Measurements from ENCODE around the gene BUD13. TPM values are rescaled to one million over a fixed set of nuclear protein-coding genes. Genes with fewer than 3 reads are reported as not detected.

BUD13 gene
- total and polyA plus RNA-seq, 9 of the 15 experiments (the other 6 are each of a cell fraction or from before 2014, with no cell fraction given): 9.5 to 34.1 (median 27.1) TPM

DNA sequence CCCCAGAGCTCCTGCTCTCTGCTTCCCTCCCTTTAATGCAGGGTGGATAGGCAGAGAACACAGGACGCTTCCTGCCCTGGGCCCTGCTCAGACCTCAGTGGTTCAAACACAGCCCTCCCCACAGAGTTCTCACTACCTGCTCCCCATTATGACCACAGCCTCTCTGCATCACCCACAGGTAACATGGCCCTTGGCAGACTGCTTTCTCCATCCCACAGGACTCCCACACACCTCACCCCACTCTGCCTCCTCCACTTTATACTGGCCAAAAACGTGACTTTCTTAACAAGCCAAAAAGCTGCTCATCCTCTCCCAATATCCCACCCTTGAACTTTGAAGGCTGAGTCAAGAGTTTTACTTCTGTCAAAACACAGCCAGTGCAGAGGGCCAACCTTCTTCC, 33.8 kb downstream of the BUD13 start (continued):
- TF ChIP-seq ZNF644 (tag; IDR thresholded peaks at IDR 0.05; ENCODE audit: low read depth) (no peak), DPF2 (IDR thresholded peaks at IDR 0.05) (no peak), HDAC6 (IDR thresholded peaks at IDR 0.05; ENCODE audit: low read depth, low read length) (no peak), ZKSCAN8 (CRISPR knock-in tag; IDR thresholded peaks at IDR 0.05) (no peak)

DNA sequence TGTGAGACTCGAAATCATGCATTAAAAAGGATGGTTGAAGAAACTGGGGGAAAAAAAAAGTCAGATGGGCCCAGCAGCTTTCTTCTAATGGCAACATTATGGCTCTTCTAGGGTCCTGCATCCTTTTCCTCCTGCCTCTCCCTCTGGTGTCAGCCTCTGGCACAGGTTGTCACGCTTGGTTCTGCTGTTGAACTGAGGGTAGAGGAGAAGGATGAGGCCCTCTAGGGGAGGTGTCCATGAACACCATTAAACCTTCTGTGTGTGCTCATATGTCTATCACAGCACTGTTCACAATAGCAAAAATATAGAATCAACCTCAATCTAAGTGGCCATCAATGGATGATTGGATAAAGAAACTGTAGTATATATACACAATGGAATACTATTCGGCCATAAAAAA, 36.0 kb downstream of the BUD13 start:
- in situ Hi-C loops (cut with MboI) (loop anchor here (10.0 kb wide), 1 partner anchor 368 kb away; no protein-coding TSS in a partner anchor), intact Hi-C loops (cut with micrococcal nuclease) (loop anchor here (10.0 kb wide), 1 partner anchor 98 kb away; the partner anchor contains the start of gene APOA1)
- H3K27ac ChIP-seq (ENCODE audit: extremely low read depth, low read depth, low read length): no peak overlapping the region
- H3K9me3 ChIP-seq (replicated peaks; ENCODE audit: control insufficient read depth, insufficient read depth, low read depth, low read length): no peaks in the 10 kb centered on the region
- H3K27me3 ChIP-seq (ENCODE audit: control insufficient read depth in 2 of 2, insufficient read depth in 2 of 2, low read length in 2 of 2): peaks cover 2 to 8% of the 10 kb centered on the region in 2 experiments; a peak in 2 of 5 replicates
- FAIRE-seq: peak; percentile 91
- no peaks in the 10 kb centered on the region for H4K20me1 ChIP-seq (replicated peaks; ENCODE audit: control insufficient read depth, insufficient read depth, low read length)
- no peak overlapping the region for H2AFZ ChIP-seq (ENCODE audit: low read depth, low read length)
- DNase-seq (ENCODE audit: extremely low read depth in 1 of 4, low spot score in 3 of 4): peak; percentile 45 to 62 (median 52)
- WGBS (ENCODE audit: insufficient coverage, low coverage, missing lambda C conversion rate): 31% methylated on average over 3 of the region's 3 CpGs
- no peak overlapping the region for H3K9ac ChIP-seq (ENCODE audit: insufficient read depth in 1 of 2, low read depth in 2 of 2, low read length in 2 of 2)
- no peaks in the 10 kb centered on the region for H3K4me1 ChIP-seq (replicated peaks in 1 of 2; ENCODE audit: control insufficient read depth in 2 of 2, insufficient read depth in 2 of 2, low read length in 2 of 2)
- H3K4me2 ChIP-seq (ENCODE audit: insufficient read depth, low read length): no peak overlapping the region
- ChIA-PET POLR2A (no interaction called here), CTCF (ENCODE audit: low intra/inter-chr PET ratio) (no interaction called here)
- H3K36me3 ChIP-seq (ENCODE audit: control insufficient read depth, insufficient read depth, low read length): no peaks in the 10 kb centered on the region
- no TSS peak for BruUV-seq (replicated peaks)
- H3K4me3 ChIP-seq: no peak overlapping the region
- ATAC-seq: peak; percentile 86
- H3K9me1 ChIP-seq (ENCODE audit: control insufficient read depth, insufficient read depth, low read length): no peaks in the 10 kb centered on the region
- H3K79me2 ChIP-seq (ENCODE audit: control insufficient read depth, insufficient read depth, low read length): no peaks in the 10 kb centered on the region
- TF ChIP-seq, protein P1, sequence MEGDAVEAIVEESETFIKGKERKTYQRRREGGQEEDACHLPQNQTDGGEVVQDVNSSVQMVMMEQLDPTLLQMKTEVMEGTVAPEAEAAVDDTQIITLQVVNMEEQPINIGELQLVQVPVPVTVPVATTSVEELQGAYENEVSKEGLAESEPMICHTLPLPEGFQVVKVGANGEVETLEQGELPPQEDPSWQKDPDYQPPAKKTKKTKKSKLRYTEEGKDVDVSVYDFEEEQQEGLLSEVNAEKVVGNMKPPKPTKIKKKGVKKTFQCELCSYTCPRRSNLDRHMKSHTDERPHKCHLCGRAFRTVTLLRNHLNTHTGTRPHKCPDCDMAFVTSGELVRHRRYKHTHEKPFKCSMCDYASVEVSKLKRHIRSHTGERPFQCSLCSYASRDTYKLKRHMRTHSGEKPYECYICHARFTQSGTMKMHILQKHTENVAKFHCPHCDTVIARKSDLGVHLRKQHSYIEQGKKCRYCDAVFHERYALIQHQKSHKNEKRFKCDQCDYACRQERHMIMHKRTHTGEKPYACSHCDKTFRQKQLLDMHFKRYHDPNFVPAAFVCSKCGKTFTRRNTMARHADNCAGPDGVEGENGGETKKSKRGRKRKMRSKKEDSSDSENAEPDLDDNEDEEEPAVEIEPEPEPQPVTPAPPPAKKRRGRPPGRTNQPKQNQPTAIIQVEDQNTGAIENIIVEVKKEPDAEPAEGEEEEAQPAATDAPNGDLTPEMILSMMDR (IDR thresholded peaks at IDR 0.05 in 2 of 3, conservative IDR thresholded peaks at IDR 0.05 in 1 of 3; ENCODE audit: insufficient read depth in 2 of 3, low read depth in 1 of 3, low read length in 3 of 3): peak; percentile 64 to 94 (median 76)
- TF ChIP-seq, protein P2, sequence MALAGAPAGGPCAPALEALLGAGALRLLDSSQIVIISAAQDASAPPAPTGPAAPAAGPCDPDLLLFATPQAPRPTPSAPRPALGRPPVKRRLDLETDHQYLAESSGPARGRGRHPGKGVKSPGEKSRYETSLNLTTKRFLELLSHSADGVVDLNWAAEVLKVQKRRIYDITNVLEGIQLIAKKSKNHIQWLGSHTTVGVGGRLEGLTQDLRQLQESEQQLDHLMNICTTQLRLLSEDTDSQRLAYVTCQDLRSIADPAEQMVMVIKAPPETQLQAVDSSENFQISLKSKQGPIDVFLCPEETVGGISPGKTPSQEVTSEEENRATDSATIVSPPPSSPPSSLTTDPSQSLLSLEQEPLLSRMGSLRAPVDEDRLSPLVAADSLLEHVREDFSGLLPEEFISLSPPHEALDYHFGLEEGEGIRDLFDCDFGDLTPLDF (CRISPR knock-in tag; IDR thresholded peaks at IDR 0.05): no peak
- TF ChIP-seq CREM (IDR thresholded peaks at IDR 0.05; ENCODE audit: low read depth) (0 out of 2 replicates have a peak, but pooled peaks have one; percentile 10), TOE1 (IDR thresholded peaks at IDR 0.05; ENCODE audit: borderline replicate concordance) (no peak), TOE1 (CRISPR knock-in tag; IDR thresholded peaks at IDR 0.05; ENCODE audit: borderline replicate concordance, low read depth) (no peak), RAD21 (CRISPR knock-in tag; conservative IDR thresholded peaks at IDR 0.05 in 1 of 2, IDR thresholded peaks at IDR 0.05 in 1 of 2) (0 out of 4 replicates have a peak, but pooled peaks of 1 of the 2 experiments have one; percentile 21), CSDE1 (IDR thresholded peaks at IDR 0.05) (no peak)
- TF ChIP-seq, protein P3, sequence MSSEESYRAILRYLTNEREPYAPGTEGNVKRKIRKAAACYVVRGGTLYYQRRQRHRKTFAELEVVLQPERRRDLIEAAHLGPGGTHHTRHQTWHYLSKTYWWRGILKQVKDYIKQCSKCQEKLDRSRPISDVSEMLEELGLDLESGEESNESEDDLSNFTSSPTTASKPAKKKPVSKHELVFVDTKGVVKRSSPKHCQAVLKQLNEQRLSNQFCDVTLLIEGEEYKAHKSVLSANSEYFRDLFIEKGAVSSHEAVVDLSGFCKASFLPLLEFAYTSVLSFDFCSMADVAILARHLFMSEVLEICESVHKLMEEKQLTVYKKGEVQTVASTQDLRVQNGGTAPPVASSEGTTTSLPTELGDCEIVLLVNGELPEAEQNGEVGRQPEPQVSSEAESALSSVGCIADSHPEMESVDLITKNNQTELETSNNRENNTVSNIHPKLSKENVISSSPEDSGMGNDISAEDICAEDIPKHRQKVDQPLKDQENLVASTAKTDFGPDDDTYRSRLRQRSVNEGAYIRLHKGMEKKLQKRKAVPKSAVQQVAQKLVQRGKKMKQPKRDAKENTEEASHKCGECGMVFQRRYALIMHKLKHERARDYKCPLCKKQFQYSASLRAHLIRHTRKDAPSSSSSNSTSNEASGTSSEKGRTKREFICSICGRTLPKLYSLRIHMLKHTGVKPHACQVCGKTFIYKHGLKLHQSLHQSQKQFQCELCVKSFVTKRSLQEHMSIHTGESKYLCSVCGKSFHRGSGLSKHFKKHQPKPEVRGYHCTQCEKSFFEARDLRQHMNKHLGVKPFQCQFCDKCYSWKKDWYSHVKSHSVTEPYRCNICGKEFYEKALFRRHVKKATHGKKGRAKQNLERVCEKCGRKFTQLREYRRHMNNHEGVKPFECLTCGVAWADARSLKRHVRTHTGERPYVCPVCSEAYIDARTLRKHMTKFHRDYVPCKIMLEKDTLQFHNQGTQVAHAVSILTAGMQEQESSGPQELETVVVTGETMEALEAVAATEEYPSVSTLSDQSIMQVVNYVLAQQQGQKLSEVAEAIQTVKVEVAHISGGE (CRISPR knock-in tag; IDR thresholded peaks at IDR 0.05): no peak
